ENCODE data around the gene GDF15. TPM values are rescaled to one million over a fixed set of nuclear protein-coding genes. Genes with fewer than 3 reads are reported as not detected.
A peak's percentile ranks its signal among the peaks of the same experiment; 100 is the strongest.
"Not testable (repeated sequence)": the region's sequence is repeated elsewhere in the genome, so short reads cannot be mapped to it uniquely, and the experiment has no call there.

GDF15 gene
- total RNA-seq, 4 donors from 2014 or later, result 0.76 to 2.3 TPM; not detected in 2

GRCh38 chr19:18363787-18364186 is 22.2 kb upstream of the GDF15 start:
- Histone ChIP-seq H3K27ac (no peak overlapping the region), H3K4me3 (no peak overlapping the region), H3K36me3 (peaks cover 0 to 42% (median 0%) of the 10 kb centered on the region in 3 donors), H3K27me3 (no peaks in the 10 kb centered on the region), H3K4me1 (peaks cover 10 to 22% (median 19%) of the 10 kb centered on the region in 3 donors), H3K9me3 (no peaks in the 10 kb centered on the region)
- intact Hi-C loops (cut with DNase I), result no loop called here
- 77 to 93% methylated on average over 3 to 6 of the region's 6 CpGs for WGBS, 2 donors
- DNase-seq, result no peak
- no peak for TF ChIP-seq CTCF (IDR thresholded peaks at IDR 0.05)
- TF ChIP-seq POLR2A (IDR thresholded peaks at IDR 0.05), result no peak

- DNase-seq; H3K27me3 ChIP-seq; H3K9me3 ChIP-seq; intact Hi-C loops (cut with DNase I): not testable (repeated sequence)
- WGBS, 2 donors, result 31 to 66% methylated on average over 9 of the region's 11 CpGs
- peak overlapping the region in 2 of 4 donors; percentile 13 to 25 for H3K4me3 ChIP-seq
- H3K4me1 ChIP-seq, result peaks cover 10 to 22% (median 19%) of the 10 kb centered on the region in 3 donors
- H3K36me3 ChIP-seq, result peaks cover 0 to 36% (median 0%) of the 10 kb centered on the region in 3 donors
- peak overlapping the region; percentile 17 to 73 (median 70) for H3K27ac ChIP-seq
Measured at GRCh38 chr19:18364277-18364825, 21.6 kb upstream of the GDF15 start.

GRCh38 chr19:18364826-18365528 is 21.0 kb upstream of the GDF15 start:
- peaks cover 0 to 30% (median 0%) of the 10 kb centered on the region in 3 donors for H3K36me3 ChIP-seq

GRCh38 chr19:18366021-18366435 is 19.9 kb upstream of the GDF15 start:
- Histone ChIP-seq H3K27me3 (no peaks in the 10 kb centered on the region), H3K9me3 (no peaks in the 10 kb centered on the region), H3K4me1 (peaks cover 10 to 22% (median 19%) of the 10 kb centered on the region in 3 donors), H3K4me3 (no peak overlapping the region), H3K36me3 (peaks cover 0 to 22% (median 0%) of the 10 kb centered on the region in 3 donors), H3K27ac (peak overlapping the region; percentile 11 to 73 (median 70))
- no peak for DNase-seq
- 72 to 73% methylated on average over 2 of the region's 2 CpGs for WGBS, 2 donors
- intact Hi-C loops (cut with DNase I), result no loop called here
- TF ChIP-seq POLR2A (IDR thresholded peaks at IDR 0.05) (no peak), CTCF (IDR thresholded peaks at IDR 0.05) (no peak)

More at GRCh38 chr19:18364826-18365528, 21.0 kb upstream of the GDF15 start:
- no peak for DNase-seq
- intact Hi-C loops (cut with DNase I), result no loop called here
- H3K27ac ChIP-seq, result peak overlapping the region; percentile 17 to 73 (median 70)
- H3K9me3 ChIP-seq, result no peaks in the 10 kb centered on the region
- H3K4me1 ChIP-seq, result peaks cover 10 to 22% (median 19%) of the 10 kb centered on the region in 3 donors
- WGBS, 2 donors, result 21% methylated on average over 3 of the region's 15 CpGs
- peak overlapping the region in 2 of 4 donors; percentile 13 to 25 for H3K4me3 ChIP-seq
- TF ChIP-seq CTCF (IDR thresholded peaks at IDR 0.05) (no peak), POLR2A (IDR thresholded peaks at IDR 0.05) (no peak)
- H3K27me3 ChIP-seq, result no peaks in the 10 kb centered on the region

- no peak for DNase-seq
Measured at GRCh38 chr19:18368504-18369222, 17.3 kb upstream of the GDF15 start.

More at GRCh38 chr19:18368504-18369222, 17.3 kb upstream of the GDF15 start:
- Histone ChIP-seq H3K27ac (no peak overlapping the region), H3K36me3 (peaks cover 0 to 1% (median 0%) of the 10 kb centered on the region in 3 donors), H3K4me1 (peaks cover 15 to 34% (median 24%) of the 10 kb centered on the region in 3 donors), H3K9me3 (no peaks in the 10 kb centered on the region), H3K27me3 (no peaks in the 10 kb centered on the region), H3K4me3 (no peak overlapping the region)
- no peak for TF ChIP-seq CTCF (IDR thresholded peaks at IDR 0.05)
- no peak for TF ChIP-seq POLR2A (IDR thresholded peaks at IDR 0.05)
- intact Hi-C loops (cut with DNase I), result no loop called here
- 95 to 100% methylated on average over 1 to 5 of the region's 15 CpGs for WGBS, 2 donors

Measured in esophagus squamous epithelium (tissue), 5 donors.